Brain microvascular endothelial cell (primary cell): Measurements from ENCODE around the gene OIT3.
"Not testable (repeated sequence)": the region's sequence is repeated elsewhere in the genome, so short reads cannot be mapped to it uniquely, and the experiment has no call there.

Experiments used
- DNase-seq: peaks from one replicate; pipeline ENCODE4 v3.0.0-alpha.2; 2020
- H3K27ac ChIP-seq: fragments of 250-450 bp; sonication (Bioruptor Pico); 2 replicates; pipeline ENCODE4 v1.5.1; 2020; ENCODE audit warnings: mild to moderate bottlenecking, moderate library complexity
- H3K27me3 ChIP-seq: fragments of 250-450 bp; sonication (Bioruptor Pico); replicated peaks from 2 replicates; pipeline ENCODE4 v1.5.1; 2020; ENCODE audit warnings: mild to moderate bottlenecking
- H3K36me3 ChIP-seq: fragments of 250-450 bp; sonication (Bioruptor Pico); replicated peaks from 2 replicates; pipeline ENCODE4 v1.5.1; 2020; ENCODE audit warnings: mild to moderate bottlenecking
- H3K4me3 ChIP-seq: 2 replicates; pipeline ENCODE4 v1.5.1; 2011; ENCODE audit warnings: low read depth, mild to moderate bottlenecking, control low read depth, low read length, moderate library complexity
- CTCF ChIP-seq: IDR thresholded peaks from 2 replicates; pipeline ENCODE4 v1.5.1; 2011; ENCODE audit warnings: low read depth, mild to moderate bottlenecking, moderate library complexity, low read length, control low read depth, inconsistent platforms; ENCODE audit errors: missing control alignments
- in situ Hi-C: cut with HindIII; loops from 2 replicates; pipeline ENCODE4 v1.10.0; 2017; ENCODE audit warnings: low sequenced_read_pairs, low pct_ligation_motif_present

The OIT3 gene

GRCh38 chr10:72918352-72918751 lies 24.8 kb downstream of the OIT3 start:
- no peak for TF ChIP-seq CTCF
- in situ Hi-C loops, result no loop called here

GRCh38 chr10:72921147-72921683 lies 27.7 kb downstream of the OIT3 start:
- DNase-seq, in situ Hi-C loops, H3K27ac ChIP-seq, H3K36me3 ChIP-seq, H3K27me3 ChIP-seq, H3K4me3 ChIP-seq: not testable (repeated sequence)

More at GRCh38 chr10:72918352-72918751, 24.8 kb downstream of the OIT3 start:
- Histone ChIP-seq H3K27ac (no peak overlapping the region), H3K36me3 (no peaks in the 10 kb centered on the region), H3K27me3 (no peaks in the 10 kb centered on the region), H3K4me3 (no peak overlapping the region)
- DNase-seq, result no peak

GRCh38 chr10:72924351-72924750 lies 30.8 kb downstream of the OIT3 start:
- H3K27me3 ChIP-seq, result no peaks in the 10 kb centered on the region
- in situ Hi-C loops, result no loop called here
- DNase-seq, result no peak
- no peaks in the 10 kb centered on the region for H3K36me3 ChIP-seq
- H3K4me3 ChIP-seq, result no peak overlapping the region
- no peak overlapping the region for H3K27ac ChIP-seq
- TF ChIP-seq CTCF, result no peak

- no peak for DNase-seq
- Histone ChIP-seq H3K4me3 (no peak overlapping the region), H3K36me3 (no peaks in the 10 kb centered on the region), H3K27ac (no peak overlapping the region), H3K27me3 (no peaks in the 10 kb centered on the region)
- in situ Hi-C loops, result no loop called here
- no peak for TF ChIP-seq CTCF
Measured at GRCh38 chr10:72925951-72926465, 32.5 kb downstream of the OIT3 start.

- TF ChIP-seq CTCF, result no peak
- DNase-seq, result no peak
- no peak overlapping the region for H3K4me3 ChIP-seq
- H3K27me3 ChIP-seq, result no peaks in the 10 kb centered on the region
- in situ Hi-C loops, result no loop called here
- H3K36me3 ChIP-seq, result no peaks in the 10 kb centered on the region
- no peak overlapping the region for H3K27ac ChIP-seq
Measured at GRCh38 chr10:72927485-72927884, 33.9 kb downstream of the OIT3 start.

- Histone ChIP-seq H3K36me3 (no peaks in the 10 kb centered on the region), H3K27ac (no peak overlapping the region), H3K27me3 (no peaks in the 10 kb centered on the region), H3K4me3 (no peak overlapping the region)
- no peak for TF ChIP-seq CTCF
- no peak for DNase-seq
- in situ Hi-C loops, result no loop called here
Measured at GRCh38 chr10:72928798-72929197, 35.3 kb downstream of the OIT3 start.
